Kidney glomerular epithelial cell (primary cell): ENCODE results near the gene IL23A.

Experiments used
- DNase-seq: peaks from one replicate; lab custom pipeline; 2025; lab: John Stamatoyannopoulos, UW

Gene IL23A

GRCh38 chr12:56361487-56362129, 22.9 kb downstream of the IL23A start:
- DNase-seq, result no peak

- DNase-seq, result no peak
Observed at GRCh38 chr12:56362130-56363059, 23.7 kb downstream of the IL23A start, which contains the start of gene APOF. APOF (minus strand) TSS chr12:56362857; CDS start chr12:56362745, 112 bp downstream.

DNA sequence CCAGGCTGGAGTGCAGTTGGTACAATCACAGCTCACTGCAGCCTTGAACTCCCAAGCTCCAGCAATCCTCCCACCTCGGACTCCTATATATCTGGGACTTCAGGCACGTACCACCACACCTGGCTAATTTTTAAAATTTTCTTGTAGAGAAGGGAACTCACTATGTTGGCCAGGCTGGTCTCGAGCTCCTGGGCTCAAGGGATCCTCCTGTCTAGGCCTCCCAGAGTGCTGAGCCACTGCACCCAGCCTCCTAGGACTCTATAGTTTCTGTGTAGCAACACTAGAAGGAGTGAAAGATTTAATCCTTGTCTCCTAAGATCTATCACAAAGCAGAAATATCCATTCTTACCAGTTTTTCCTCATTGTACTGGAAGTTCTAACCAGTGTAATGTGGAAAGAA, 28.3 kb downstream of the IL23A start:
- DNase-seq, result no peak

DNA sequence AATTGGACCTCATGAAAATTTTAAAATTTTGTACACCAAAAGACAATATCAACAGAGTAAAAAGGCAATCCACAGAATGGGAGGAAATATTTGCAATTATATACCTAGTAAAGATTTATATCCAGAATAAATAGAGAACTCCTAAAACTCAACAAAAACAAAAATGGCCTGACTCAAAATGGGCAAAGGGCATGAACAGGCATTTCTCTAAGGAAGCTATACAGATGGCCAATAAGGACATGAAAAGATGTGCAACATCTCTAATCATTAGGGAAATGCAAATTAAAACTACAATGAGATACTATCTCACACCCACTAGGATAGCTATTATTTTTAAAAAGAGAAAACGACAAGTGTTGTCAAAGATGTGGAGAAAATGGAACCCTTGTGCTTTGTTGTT, 34.8 kb downstream of the IL23A start:
- DNase-seq, result no peak

DNA sequence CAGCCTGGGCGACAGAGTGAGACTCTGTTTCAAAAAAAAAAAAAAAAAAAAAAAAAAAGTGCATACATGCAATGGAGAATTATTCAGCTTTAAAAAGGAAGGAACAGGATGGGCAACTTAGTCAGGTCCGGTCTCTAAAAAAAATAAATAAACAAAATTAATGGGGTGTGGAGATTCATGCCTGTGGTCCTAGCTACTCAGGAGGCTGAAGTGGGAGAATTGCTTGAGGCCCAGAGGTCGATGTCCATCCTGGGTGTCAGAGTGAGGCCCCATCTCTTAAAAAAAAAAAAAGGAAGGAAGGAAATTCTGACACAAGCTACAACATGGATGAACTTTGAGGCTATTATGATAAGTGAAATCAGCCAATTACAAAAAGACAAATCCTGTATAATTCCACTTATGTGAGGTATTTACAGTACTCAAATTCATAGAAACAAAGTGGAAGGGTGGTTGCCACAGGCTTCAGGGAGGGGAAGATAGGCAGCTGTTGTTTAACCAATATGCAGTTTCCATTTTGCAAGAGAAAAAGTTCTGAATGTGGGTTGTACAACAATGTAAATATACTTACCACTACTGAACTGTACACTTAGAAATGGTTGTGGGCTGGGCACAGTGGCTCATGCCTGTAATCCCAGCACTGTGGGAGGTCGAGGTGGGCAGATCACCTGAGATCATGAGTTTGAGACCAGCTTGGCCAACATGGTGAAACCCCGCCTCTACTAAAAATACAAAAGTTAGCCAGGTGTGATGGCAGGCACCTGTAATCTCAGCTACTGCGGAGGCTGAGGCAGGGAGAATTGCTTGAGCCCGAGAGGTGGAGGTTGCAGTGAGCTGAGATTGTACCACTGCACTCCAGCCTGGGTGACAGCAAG, 36.3 kb downstream of the IL23A start:
- DNase-seq, result peak; percentile 60

DNA sequence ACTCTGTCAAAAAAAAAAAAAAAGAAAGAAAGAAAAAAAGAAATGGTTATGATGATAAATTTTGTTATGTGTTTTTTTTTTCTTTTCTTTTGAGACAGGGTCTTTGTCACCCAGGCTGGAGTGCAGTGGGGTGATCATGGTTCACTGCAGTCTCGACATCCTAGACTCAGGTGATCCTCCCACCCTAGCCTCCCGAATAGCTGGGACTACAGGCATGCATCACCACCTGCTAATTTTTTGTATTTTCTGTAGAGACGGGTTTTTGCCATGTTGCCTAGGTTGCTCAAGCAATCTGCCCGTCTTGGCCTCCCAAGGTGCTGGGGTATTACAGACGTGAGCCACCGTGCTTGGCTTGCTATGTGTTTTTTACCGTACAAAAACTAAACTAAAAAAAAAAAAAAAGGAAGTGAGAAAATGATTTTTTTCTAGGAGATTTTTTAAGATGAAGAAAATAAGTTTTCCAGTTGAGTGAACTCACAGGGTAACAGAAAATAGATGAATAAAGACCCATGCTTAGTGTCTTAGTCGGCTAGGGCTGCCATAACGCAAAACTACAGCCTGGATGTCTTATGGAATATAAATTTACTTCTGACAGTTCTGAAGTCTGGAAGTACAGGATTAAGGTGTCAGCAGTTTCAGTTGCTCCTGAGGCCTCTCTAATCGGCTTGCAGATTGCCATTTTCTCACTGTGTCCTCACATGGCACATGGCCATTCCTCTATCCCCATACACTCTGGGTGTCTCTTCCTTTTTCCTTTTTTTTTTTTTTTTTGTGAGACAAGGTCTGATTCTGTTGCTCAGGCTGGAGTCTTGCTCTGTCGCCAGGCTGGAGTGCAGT, 37.1 kb downstream of the IL23A start:
- no peak for DNase-seq

- peak; percentile 42 for DNase-seq
Observed at GRCh38 chr12:56377310-56377988, 38.8 kb downstream of the IL23A start.

DNA sequence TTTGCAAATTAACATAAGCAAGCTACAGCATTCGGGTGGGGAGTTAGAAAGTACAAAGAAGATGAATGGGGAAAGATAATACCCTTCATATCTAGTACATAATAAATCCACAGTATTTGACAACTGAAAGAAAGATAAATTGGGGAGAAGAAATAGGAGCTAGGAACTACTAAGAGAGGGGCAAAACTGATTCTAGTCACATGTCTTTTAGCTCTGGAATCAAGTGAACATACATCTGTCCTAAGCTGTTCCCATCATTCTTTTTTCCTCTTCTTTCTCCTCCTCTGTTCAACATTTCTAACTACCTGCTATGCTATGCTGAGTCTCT, 39.3 kb downstream of the IL23A start:
- DNase-seq, result no peak

- DNase-seq, result no peak
Observed at GRCh38 chr12:56382611-56383010, 43.9 kb downstream of the IL23A start.

GRCh38 chr12:56385873-56386272, 47.2 kb downstream of the IL23A start:
- no peak for DNase-seq

- DNase-seq, result no peak
Observed at GRCh38 chr12:56387152-56387736, 48.6 kb downstream of the IL23A start.

GRCh38 chr12:56389412-56389811, 50.7 kb downstream of the IL23A start:
- DNase-seq, result no peak
